EL (cell line): ENCODE results near the gene OGFOD3.
"Not testable (repeated sequence)": the region's sequence is repeated elsewhere in the genome, so short reads cannot be mapped to it uniquely, and the experiment has no call there.

Experiments used
- DNase-seq: peaks from one replicate; pipeline ENCODE4 v3.0.0-alpha.2; 2016

OGFOD3 gene

DNA sequence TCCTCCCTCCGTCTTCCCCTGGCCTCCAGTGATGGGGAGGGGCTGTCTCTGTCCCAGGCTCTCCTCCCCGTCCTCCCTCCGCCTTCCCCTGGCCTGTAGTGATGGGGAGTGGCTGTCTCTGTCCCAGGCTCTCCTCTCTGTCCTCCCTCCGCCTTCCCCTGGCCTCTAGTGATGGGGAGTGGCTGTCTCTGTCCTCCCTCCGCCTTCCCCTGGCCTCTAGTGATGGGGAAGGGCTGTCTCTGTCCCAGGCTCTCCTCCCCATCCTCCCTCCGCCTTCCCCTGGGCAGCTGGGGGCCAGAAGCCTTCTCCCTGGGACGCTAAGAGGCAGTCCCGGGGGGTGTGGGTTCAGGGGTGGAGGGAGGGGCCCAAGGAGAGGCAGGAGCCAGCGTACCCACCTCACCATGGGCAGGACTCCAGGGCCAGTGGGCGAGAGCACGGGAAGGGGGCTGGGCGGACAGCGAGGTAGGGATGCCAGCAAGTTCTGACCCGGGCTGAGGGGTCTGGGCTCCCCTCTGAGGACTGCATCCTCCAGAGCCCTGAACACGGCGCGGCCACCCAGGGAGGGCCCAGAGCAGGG, 32.0 kb downstream of the OGFOD3 start:
- DNase-seq, result no peak

DNA sequence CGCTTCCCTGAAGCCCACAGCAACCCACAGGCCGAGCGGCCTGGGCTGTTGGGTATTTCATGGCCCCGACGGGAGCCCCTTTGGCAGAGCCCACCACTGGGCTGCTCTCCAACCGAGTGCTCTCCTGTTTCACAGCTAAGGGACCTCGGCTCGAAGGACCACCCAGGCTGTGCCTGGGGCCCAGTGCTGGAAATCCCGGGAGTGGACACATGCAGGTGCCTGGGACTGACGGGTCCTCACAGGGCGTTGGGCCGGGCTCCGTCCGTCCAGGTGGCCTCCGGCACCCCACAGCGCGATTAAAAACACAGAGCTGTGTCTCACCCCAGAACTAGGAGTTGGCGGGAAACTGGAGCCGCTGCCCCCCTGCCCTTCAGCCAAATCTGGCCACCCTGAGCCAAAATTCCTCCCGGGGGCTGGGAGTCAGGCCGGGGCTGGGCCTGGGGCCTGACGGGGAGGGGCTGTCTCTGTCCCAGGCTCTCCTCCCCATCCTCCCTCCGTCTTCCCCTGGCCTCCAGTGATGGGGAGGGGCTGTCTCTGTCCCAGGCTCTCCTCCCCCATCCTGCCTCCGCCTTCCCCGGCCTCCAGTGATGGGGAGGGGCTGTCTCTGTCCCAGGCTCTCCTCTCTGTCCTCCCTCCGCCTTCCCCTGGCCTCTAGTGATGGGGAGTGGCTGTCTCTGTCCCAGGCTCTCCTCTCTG, 32.7 kb downstream of the OGFOD3 start:
- DNase-seq, result no peak

DNA sequence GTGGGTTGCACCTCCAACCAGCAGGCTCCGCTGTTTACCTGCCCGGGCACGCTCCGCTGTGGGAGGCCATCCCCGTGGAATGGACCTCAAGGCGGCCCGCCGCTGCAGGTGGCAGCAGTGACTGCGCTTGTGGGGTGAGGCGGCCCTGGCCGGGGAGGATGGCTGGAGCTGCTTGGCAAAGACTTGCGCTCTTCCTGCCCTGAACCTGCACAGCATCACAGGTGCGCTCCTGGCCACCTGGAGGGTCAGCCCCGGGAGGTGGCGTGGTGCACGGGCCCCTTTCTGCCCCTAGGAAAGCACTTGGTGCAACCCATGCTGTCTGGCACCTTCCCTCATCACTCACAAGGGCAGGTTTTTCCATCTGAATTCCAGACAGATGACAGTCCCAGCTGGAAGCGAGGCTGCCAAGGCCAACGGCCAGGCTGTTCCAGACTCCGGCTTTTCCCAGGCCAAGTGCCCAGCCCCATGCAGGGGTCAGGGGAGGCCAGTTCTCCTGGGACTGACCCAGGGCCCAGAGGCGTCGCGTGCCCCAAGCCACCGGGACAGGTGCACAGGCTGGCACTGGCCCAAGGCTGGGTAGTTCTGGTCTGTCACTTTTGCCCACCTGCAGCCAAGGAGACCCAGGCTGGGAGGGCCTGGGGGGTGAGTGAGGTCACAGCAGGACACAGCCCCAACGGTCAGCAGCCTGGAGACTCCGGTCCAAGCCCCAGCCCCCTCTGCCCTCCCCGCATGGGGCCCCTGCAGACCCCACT, 33.5 kb downstream of the OGFOD3 start:
- DNase-seq, result peak; percentile 38

DNA sequence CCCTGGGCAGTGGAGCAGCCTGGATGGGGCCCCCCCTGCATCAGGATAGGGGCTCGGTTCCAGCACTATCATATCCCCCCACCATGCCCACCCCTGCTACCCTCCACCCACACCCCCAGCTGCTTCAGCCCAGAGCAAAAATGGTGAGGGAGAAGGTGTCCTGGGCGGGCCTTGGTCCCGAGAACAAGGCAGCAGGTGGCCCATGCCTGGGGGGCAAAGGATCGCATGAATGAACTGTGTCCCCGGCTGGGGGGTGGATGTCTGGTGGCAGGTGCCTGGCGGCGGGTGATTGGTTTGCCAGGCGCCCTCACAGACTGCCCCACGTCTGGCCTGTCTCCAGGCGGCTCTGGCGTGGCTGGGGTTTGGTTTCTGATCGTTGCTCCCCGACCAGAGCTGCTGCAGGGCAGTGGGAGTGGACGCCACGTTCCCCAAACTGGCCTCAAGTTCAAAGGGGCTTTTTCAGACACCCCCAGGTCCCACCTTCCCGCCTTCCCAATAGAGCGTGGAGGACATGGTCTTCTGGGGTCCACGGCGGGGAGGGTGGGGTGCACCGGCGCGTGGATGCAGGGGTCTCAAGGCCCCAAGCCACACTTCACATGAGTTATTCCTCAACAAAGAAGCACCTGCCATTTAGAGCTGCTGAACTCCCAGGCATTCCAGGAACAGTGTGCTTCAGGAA, 34.2 kb downstream of the OGFOD3 start:
- DNase-seq, result no peak

DNA sequence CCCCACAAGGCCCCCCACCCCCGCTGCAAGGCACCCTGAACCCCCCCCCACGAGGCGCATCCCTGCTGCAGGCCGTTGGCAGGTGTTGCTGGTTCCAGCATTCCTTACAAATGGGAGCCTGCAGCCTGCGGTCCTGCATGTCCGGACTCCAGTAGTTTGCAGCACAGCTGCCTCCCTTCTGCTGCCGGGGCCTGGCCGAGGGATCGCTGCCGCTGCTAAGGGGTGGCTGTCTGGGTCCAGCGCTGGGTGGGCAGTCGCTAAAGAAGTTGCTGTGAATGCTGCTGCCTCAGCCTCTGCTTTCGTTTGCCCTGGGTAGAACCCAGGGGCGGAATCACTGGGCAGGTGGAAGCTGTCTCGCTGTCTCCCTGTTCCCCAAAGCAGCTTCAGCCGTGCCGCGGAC, 35.0 kb downstream of the OGFOD3 start:
- no peak for DNase-seq

DNA sequence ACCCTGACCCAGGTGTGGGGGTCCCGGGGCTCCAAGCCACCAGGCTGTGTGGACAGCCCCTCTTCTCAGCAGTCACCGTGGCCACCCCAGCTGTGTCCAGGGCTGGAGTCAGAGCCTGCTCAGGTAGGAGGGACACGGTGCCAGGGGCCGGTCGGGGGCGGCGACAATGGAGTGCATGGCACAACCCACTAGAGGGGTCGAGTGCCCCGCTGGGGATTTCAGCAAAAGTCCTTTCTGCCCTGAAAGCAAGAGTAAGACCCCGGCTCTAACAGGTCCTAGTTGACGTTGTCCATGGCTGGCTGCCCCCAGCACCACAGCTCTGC, 35.5 kb downstream of the OGFOD3 start:
- no peak for DNase-seq

DNA sequence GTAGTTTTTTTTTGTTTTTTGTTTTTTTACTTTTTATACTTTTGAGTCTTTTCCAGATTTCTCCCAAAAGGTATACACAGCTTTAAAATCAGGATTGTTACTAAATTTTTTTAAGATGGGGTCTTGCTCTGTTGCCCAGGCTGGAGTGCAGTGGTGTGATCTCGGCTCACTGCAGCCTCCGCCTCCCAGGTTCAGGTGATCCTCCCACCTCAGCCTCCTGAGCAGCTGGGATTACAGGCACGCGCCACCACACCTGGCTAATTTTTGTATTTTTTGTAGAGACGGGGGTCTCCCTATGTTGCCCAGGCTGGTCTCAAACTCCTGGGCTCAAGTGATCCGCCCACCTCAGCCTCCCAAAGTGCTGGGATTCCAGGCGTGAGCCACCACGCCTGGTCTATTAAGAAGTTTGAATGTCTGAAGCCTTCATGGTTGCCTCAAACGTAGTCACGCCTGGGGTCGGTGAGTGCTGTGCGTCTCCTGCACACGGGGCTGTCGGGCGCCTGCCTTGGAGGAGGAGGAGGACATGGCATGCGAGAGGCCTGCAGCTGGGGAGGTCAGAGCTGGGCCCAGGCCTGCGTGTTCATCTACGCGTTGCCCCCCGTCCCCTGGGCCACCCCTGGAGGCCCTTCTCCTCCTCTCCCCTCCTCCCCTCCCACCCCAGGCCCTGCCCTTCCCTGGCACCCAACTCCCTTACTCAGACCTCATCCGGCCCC, 36.0 kb downstream of the OGFOD3 start:
- DNase-seq, result not testable (repeated sequence)

DNA sequence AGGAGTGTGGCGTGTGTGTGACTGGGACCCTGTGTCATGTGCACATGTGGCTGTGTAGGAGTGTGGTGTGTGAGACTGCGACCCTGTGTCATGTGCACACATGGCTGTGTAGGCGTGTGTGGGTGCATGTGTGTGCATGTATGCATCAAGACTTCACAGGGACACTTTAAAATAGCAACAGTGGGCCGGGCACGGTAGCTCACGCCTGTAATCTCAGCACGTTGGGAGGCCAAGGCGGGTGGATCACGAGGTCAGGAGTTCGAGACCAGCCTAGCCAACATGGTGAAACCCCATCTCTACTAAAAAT, 36.7 kb downstream of the OGFOD3 start:
- DNase-seq, result not testable (repeated sequence)

DNA sequence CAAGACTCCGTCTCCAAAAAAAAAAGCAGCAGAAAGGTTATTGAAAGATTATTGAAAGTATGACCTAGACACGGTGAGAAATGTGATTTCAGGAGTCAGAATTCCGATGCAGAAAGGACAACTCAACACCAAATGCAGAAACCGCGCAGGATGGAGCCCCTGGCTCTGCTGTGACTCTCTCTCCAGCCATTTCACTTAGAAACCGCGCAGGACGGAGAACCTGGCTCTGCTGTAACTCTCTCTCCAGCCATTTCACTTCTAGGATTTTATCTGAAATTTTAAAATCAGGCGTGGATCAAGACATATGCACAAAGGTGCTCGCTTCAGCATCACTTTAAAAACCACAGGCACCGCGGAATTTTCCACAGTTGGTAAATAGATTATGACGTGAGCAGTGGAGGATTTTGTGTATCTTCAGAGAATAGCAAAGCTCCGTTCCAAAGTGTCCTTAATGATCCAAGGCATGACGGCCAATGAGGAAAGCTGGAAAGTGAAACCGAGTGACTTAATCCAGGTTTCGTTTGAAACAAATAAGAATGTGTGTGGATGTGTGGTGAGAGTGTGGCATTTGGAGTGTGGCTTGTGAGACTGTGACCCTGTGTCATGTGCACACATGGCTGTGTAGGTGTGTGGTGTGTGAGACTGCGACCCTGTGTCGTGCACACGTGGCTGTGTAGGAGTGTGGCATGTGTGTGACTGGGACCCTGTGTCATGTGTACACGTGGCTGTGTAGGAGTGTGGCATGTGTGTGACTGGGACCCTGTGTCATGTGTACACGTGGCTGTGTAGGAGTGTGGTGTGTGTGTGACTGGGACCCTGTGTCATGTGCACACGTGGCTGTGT, 37.3 kb downstream of the OGFOD3 start:
- no peak for DNase-seq

DNA sequence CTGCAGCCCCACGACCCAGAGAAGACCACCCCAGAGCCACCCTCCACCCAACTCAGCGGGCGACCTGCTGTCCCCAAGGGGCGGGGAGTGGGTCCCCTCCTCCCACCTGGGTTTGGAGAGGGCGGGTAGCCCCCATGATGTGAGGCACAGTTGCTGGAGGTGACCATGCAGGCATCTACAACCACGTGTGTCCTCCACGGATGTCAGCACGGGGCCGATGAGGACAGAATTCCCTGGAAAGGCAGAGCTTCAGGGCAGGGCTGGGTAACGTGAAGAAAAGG, 39.7 kb downstream of the OGFOD3 start:
- no peak for DNase-seq

DNA sequence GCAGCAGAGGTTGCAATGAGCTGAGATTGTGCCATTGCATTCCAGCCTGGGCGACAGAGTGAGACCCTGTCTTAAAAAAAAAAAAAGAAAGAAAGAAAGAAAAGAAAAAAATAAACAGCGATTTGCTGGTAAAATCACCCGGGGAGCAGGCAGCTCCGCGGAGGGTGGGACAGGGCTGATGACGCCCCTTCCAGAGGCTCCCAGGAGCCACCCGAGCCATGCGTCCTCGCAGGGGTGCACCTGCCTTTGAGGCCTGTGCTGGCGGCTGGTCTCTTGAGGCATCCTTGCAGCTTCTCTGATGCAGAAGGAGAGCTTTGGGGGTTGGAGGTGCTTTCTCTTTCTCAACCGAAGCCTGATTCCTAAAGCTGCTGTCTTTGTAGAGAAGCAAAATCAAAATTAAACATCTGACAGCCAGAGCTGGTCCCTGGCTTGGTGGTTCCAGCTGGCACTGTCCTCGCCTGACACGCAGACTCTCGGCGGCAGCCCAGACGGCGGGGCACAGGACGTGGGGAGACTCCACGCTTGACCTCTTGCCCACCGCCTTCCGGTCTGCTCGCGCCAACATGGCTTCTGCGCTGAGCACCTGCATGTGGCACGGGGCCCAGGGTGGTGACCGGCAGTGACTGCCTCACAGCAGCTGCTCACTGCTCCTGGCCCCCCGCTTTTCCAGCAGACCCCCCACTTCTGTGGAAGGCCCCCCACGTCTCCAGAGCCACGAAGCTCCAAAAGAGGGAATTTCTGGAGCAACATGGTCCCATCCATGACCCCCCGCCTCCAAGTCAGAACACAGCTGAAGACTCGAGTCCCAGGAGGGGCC, 40.3 kb downstream of the OGFOD3 start:
- no peak for DNase-seq

DNA sequence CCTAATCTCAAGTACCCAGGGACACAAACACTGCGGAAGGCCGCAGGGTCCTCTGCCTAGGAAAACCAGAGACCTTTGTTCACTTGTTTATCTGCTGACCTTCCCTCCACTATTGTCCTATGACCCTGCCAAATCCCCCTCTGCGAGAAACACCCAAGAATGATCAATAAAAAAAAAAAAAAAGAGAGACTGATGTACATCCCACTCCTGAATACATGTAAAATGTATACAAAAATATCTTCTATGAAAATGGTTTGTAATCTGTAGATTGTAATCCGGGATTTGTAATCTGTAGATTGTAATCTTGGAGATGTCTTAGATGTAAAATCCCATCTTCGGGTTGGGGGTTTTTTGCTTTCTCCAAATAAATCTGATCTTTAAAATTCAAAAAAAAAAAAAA, 41.1 kb downstream of the OGFOD3 start:
- DNase-seq, result not testable (repeated sequence)

DNA sequence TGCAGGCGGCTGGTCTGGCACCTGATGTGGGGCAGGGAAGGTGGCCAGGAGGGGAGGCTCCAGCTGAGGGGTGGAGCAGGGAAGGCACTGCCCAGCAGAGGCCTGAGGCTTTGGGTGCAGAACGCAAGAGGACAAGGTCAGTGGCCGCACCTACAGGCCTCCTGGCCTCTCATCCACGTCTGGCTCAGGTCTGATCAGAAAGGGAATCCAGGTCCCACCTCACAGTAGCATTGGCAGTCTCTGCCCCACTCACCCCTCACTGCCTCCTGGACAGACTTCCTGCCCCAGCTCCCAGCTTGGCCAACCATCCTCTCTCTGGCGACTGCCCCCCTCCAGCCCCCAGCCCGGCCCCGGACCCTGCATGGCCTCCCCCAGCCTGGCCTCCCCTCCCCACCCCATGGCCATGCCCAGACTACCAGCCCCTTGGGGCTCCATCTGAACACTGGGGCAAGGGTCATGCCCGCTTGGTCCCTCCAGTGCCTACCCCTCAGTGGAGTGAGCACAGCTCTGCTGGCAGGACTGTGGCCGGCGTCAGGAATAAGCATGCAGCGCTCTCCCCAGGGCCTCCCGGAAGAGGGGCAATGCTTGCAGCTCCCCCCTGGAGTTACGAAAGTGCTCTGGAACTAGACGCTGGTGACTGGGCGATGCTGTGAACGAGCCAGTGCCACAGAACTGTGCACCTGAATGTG, 42.2 kb downstream of the OGFOD3 start:
- DNase-seq, result no peak

DNA sequence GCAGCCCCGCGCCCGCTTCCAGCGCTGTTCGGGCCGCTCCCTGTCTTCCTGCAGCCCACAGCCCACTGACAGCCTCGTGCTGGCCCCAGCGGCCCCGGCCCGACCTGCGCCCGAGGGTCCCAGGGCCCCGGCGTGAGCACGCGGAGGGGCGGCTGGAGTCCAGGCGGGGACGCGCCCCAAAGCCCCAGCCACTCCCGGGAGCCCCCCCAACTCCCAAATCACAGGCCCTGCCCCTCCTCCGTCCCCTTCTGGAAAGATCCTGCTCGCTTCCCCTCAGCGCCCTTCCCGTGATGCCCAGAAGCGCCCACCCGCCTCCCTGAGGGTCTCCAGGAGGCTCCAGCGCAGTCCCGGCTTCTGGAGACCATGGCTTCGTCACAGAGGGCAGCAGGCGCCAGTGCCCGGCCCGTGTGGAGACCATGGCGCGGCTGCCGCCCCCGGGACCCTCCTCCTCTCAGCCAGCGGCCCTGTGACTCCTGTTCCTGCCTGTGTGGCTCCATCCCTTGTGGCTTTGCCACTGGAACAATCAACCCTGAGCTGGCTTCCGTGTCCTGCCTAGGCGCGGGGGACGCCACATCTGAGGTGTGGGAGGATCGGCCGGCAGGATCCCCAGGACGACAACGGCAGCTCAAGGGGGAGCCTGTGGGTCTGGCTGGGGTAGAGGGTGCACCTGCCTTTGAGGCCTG, 42.9 kb downstream of the OGFOD3 start:
- DNase-seq, result no peak

DNA sequence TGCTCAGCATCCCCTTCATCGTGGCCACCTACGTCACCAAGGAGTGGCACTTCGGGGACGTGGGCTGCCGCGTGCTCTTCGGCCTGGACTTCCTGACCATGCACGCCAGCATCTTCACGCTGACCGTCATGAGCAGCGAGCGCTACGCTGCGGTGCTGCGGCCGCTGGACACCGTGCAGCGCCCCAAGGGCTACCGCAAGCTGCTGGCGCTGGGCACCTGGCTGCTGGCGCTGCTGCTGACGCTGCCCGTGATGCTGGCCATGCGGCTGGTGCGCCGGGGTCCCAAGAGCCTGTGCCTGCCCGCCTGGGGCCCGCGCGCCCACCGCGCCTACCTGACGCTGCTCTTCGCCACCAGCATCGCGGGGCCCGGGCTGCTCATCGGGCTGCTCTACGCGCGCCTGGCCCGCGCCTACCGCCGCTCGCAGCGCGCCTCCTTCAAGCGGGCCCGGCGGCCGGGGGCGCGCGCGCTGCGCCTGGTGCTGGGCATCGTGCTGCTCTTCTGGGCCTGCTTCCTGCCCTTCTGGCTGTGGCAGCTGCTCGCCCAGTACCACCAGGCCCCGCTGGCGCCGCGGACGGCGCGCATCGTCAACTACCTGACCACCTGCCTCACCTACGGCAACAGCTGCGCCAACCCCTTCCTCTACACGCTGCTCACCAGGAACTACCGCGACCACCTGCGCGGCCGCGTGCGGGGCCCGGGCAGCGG, 43.6 kb downstream of the OGFOD3 start:
- no peak for DNase-seq

DNA sequence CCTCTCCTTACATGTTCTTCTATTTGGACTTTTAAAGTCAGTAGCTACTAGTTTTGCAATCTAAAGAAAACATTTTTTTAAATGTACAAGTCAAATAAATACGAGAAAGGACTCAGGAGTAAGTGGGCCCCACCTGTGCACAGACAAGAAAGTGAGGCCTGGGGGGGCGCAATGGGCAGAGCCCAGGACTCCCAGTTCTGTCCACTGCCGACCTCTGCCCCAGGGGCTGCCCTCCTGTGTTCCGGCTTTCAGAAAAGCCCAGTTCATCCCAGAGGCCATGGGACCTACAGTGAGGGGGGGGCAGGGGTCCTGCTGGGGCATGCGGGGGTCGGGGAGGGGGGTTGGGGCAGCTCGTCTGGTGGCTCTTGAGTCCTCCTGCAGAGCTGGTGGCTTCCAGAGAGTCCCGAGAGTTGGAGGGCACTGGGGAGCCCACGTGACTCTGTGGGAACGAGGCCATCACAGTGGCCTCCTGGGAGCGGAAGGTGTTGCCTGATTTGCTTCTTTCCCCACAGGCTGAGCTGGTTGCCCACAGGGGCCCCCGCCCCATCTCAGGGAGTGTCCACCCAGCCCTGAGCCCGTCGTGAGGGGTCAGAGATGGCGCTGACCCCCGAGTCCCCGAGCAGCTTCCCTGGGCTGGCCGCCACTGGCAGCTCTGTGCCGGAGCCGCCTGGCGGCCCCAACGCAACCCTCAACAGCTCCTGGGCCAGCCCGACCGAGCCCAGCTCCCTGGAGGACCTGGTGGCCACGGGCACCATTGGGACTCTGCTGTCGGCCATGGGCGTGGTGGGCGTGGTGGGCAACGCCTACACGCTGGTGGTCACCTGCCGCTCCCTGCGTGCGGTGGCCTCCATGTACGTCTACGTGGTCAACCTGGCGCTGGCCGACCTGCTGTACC, 44.4 kb downstream of the OGFOD3 start:
- DNase-seq, result no peak

DNA sequence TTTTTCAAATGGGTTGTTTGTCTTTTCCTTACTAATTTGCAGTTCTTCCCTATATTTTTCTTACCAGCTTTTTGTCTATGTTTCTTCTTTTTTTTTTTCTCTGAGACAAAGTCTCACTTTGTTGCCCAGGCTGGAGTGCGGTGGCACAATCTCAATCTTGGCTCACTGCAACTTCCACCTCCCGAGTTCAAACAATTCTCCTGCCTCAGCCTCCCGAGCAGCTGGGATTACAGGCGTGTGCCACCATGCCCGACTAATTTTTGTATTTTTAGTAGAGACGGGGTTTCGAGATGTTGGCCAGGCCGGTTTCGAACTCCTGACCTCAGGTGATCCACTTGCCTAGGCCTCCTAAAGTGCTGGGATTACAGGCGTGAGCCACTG, 45.3 kb downstream of the OGFOD3 start:
- DNase-seq, result not testable (repeated sequence)

DNA sequence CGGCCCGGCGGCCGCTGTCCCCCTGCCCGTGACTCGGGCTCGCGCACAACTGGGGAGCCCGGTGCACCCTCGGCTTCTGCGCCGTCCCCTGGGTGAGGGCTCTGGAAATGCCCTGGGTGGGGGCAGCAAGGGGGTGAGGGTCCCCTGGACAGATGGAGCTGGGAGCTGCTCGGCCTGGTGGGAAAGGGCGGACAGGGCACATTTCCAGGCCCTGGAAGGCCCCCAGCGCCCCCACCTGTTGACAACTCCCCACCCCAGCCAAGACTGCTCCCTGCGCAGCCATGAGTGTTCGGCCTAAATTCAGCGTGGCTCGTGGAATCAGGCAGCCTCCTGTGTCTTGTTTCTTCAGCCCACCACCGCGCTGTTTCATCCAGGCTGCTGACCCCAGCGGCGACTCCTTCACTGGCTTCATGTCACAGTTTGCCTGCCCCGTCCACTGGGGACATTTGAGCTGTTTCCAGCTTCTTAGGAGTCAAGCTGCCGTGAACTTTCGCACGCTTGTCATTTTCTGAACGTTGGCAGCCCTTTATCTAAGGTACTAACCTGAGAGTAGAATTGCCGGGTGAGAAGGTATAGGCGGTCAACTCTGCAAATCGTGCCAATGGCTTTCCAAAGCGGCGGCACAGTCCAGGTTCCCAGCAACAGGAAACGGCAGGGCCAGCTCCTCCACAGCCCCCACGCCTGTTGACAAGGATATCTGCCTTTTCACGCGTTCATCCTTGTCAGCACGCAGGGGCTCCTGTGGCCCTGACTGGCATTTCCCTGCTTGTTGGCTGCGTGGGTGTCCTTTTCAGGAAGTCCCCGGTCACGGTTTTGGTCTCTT, 45.9 kb downstream of the OGFOD3 start:
- no peak for DNase-seq
